Lower leg skin (tissue), 3 donors: ENCODE data around the gene ALDH3B2.

Experiments
- POLR2A ChIP-seq, 2 donors: fragments of 450-650 bp; IDR thresholded peaks; one replicate each; pipeline ENCODE4 v1.6.1; 2016 to 2017; ENCODE audit warnings: antibody characterized with exemption in 2 of 2, mild to moderate bottlenecking in 1 of 2, moderate library complexity in 1 of 2
- TF ChIP-seq, protein P1 (sequence below), 3 donors: fragments of 450-650 bp; IDR thresholded peaks; one replicate each; pipeline ENCODE4 v1.5.1; 2016; ENCODE audit warnings: antibody characterized with exemption in 3 of 3, mild to moderate bottlenecking in 3 of 3, moderate library complexity in 2 of 3

DNA sequence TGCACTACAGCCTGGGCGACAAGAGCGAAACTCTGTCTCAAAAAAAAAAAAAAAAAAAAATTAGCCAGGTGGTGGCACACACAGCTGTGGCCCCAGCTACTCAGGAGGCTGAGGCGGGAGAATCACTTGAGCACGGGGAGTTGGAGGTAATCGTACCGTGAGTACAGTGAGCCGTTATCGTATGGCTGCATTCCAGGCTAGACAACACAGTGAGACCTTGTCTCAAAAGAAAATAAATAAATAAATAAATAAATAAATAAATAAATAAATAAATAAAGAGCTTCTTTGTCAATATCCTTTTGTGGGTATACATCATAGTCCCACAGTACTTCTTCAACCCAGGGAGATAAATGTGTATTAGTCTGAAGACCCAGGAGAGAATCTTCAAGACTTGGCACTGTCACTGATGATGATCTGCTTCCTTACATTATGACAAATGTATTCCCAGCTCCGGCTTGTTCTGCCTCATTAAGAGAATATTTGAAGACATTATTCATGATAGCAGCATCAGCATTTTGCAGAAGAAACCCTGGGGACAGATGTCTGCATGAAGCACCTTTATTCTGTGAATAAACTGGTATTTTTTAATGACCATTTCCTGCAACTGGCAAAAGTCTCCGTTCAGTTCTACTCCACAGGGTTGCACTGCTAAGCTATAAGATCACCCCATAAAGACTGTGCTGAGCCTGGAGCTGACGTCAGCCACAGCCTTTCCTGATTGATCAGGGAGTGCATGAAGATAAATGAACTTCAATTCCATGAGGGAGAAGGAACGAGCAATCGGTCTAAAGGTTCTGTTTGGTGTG lies 22.2 kb downstream of the ALDH3B2 start:
- TF ChIP-seq, protein P1, sequence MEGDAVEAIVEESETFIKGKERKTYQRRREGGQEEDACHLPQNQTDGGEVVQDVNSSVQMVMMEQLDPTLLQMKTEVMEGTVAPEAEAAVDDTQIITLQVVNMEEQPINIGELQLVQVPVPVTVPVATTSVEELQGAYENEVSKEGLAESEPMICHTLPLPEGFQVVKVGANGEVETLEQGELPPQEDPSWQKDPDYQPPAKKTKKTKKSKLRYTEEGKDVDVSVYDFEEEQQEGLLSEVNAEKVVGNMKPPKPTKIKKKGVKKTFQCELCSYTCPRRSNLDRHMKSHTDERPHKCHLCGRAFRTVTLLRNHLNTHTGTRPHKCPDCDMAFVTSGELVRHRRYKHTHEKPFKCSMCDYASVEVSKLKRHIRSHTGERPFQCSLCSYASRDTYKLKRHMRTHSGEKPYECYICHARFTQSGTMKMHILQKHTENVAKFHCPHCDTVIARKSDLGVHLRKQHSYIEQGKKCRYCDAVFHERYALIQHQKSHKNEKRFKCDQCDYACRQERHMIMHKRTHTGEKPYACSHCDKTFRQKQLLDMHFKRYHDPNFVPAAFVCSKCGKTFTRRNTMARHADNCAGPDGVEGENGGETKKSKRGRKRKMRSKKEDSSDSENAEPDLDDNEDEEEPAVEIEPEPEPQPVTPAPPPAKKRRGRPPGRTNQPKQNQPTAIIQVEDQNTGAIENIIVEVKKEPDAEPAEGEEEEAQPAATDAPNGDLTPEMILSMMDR (IDR thresholded peaks at IDR 0.05): no peak
- no peak for TF ChIP-seq POLR2A (IDR thresholded peaks at IDR 0.05)
